ENCODE results near the gene TRIM8. TPM values are rescaled to one million over a fixed set of nuclear protein-coding genes. Genes with fewer than 3 reads are reported as not detected.

The TRIM8 gene
- total RNA-seq, 1 experiment from 2014 or later: 37.0 TPM

DNA sequence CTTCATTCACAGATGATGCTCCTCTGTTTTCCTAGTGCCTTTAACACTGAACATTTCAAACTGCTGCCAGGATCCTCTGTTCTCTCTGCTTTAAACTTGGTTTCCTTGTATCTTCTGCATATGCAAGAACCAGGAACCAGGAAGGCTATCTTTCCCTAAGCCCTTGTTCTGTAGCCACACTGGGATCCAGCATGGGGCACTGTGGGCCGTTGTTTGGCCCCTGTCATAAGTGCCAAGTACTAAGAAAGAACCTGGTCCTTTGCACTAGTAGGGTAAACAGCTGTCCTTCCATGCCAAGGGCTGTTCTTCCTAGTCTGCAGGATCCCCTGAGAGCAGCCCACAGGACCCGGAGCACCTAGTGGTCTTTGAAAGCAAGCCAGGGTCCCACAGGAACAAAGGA lies 49.0 kb upstream of the TRIM8 start:
- no peak overlapping the region for H4K91ac ChIP-seq (ENCODE audit: insufficient read length, low read depth, low read length)
- no peak overlapping the region for H2AFZ ChIP-seq (ENCODE audit: low read length)
- H3K27ac Mint-ChIP-seq: peak overlapping the region in 1 of 3 experiments; percentile 14; a peak in 1 of 7 replicates
- no peaks in the 10 kb centered on the region for H3K23me2 ChIP-seq (ENCODE audit: insufficient read length, low read depth, low read length, poor library complexity, severe bottlenecking)
- no peak overlapping the region for H3K18ac ChIP-seq (ENCODE audit: insufficient read length, low read depth, low read length)
- peaks cover 18 to 19% of the 10 kb centered on the region in 2 experiments for H3K4me1 Mint-ChIP-seq
- H3K4me1 ChIP-seq (ENCODE audit: insufficient read depth, low read length): no peaks in the 10 kb centered on the region; the same call in 1 of the 2 replicates
- H2BK20ac ChIP-seq (ENCODE audit: low read depth, low read length, poor library complexity, severe bottlenecking): no peak overlapping the region
- no peaks in the 10 kb centered on the region for H3K27me3 ChIP-seq (ENCODE audit: insufficient read depth, low read length)
- no peak overlapping the region for H4K5ac ChIP-seq (ENCODE audit: insufficient read length, low read depth, low read length)
- no peak overlapping the region for H3K23ac ChIP-seq (ENCODE audit: insufficient read length, low read depth, low read length)
- H3K27ac ChIP-seq (ENCODE audit: insufficient read length, low read depth, low read length): no peak overlapping the region
- H3K4ac ChIP-seq (ENCODE audit: low read depth, low read length): no peak overlapping the region
- H3K79me2 ChIP-seq (ENCODE audit: insufficient read depth, low read length): no peaks in the 10 kb centered on the region
- no peak overlapping the region for H2BK12ac ChIP-seq (ENCODE audit: insufficient read length, low read depth, low read length)
- H3T11ph ChIP-seq (ENCODE audit: low read length): no peak overlapping the region
- H3K56ac ChIP-seq (ENCODE audit: insufficient read length, low read depth, low read length): no peak overlapping the region
- no peak overlapping the region for H4K8ac ChIP-seq (replicated peaks; ENCODE audit: insufficient read length, low read depth, low read length)
- no CpG with 5 or more reads among the region's 2 CpGs for WGBS (ENCODE audit: extremely low coverage, insufficient read length, low lambda C conversion rate)
- H3K9me3 ChIP-seq (ENCODE audit: control insufficient read depth, low read depth, low read length): no peaks in the 10 kb centered on the region
- H2BK5ac ChIP-seq (ENCODE audit: insufficient read length, low read length): no peak overlapping the region
- TF ChIP-seq, protein P1, sequence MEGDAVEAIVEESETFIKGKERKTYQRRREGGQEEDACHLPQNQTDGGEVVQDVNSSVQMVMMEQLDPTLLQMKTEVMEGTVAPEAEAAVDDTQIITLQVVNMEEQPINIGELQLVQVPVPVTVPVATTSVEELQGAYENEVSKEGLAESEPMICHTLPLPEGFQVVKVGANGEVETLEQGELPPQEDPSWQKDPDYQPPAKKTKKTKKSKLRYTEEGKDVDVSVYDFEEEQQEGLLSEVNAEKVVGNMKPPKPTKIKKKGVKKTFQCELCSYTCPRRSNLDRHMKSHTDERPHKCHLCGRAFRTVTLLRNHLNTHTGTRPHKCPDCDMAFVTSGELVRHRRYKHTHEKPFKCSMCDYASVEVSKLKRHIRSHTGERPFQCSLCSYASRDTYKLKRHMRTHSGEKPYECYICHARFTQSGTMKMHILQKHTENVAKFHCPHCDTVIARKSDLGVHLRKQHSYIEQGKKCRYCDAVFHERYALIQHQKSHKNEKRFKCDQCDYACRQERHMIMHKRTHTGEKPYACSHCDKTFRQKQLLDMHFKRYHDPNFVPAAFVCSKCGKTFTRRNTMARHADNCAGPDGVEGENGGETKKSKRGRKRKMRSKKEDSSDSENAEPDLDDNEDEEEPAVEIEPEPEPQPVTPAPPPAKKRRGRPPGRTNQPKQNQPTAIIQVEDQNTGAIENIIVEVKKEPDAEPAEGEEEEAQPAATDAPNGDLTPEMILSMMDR (conservative IDR thresholded peaks at IDR 0.05): no peak
- no peak overlapping the region for H3K9ac ChIP-seq (ENCODE audit: extremely low read depth, insufficient read length, low read length)
- H2BK120ac ChIP-seq (ENCODE audit: low read depth, low read length, poor library complexity, severe bottlenecking): no peak overlapping the region
- H3K9me3 Mint-ChIP-seq: no peaks in the 10 kb centered on the region
- no peak overlapping the region for H2AK5ac ChIP-seq (ENCODE audit: insufficient read length, low read length)
- H3K14ac ChIP-seq (ENCODE audit: insufficient read depth, low read length): no peak overlapping the region
- no peak overlapping the region for H2BK15ac ChIP-seq (ENCODE audit: low read depth, low read length)
- no peaks in the 10 kb centered on the region for H4K20me1 ChIP-seq (ENCODE audit: control insufficient read depth, insufficient read depth, insufficient read length)
- H3K36me3 Mint-ChIP-seq (ENCODE audit: insufficient read depth in 1 of 3, low read depth in 3 of 3): peaks cover 2 to 18% (median 9%) of the 10 kb centered on the region in 3 experiments; a peak in 4 of 7 replicates
- no peaks in the 10 kb centered on the region for H3K79me1 ChIP-seq (ENCODE audit: insufficient read depth, low read depth, low read length, poor library complexity, severe bottlenecking)
- no peak overlapping the region for H3K4me3 Mint-ChIP-seq
- H3K4me2 ChIP-seq (ENCODE audit: insufficient read depth, insufficient read length, low read length): no peak overlapping the region
- no peaks in the 10 kb centered on the region for H3K27me3 Mint-ChIP-seq (ENCODE audit: low read depth)
- no peak for DNase-seq

All from H9 (cell line).